Activated CD8-positive, alpha-beta T cell treated with anti-CD3 and anti-CD28 coated beads for 36 hours (primary cell): ENCODE measurements around the gene NEK6. TPM values are rescaled to one million over a fixed set of nuclear protein-coding genes. Genes with fewer than 3 reads are reported as not detected.

Experiments used
- ATAC-seq: fragments of 200-7000 bp; cut with Tn5 transposase; one replicate; pipeline ENCODE4 v1.10.0; 2021; ENCODE audit warnings: mild to moderate bottlenecking, moderate library complexity
- CTCF ChIA-PET: fragments of 350-600 bp; sonication (Branson Sonifier 250); formaldehyde crosslinking; loops from one replicate; lab custom pipeline; 2021; ENCODE audit warnings: antibody characterized with exemption; lab: Charles Lee
- POLR2A ChIA-PET: fragments of 350-600 bp; sonication (Branson Sonifier 250); formaldehyde crosslinking; loops from one replicate; lab custom pipeline; 2021; ENCODE audit warnings: antibody characterized with exemption; lab: Charles Lee
- DNase-seq: peaks from one replicate; pipeline ENCODE4 v3.0.0-alpha.2; 2020
- H3K27ac Mint-ChIP-seq: one replicate; pipeline ENCODE4 v1.8.0; 2021; ENCODE audit warnings: mild to moderate bottlenecking, mixed read lengths
- H3K27me3 Mint-ChIP-seq: one replicate; pipeline ENCODE4 v1.8.0; 2021; ENCODE audit warnings: mixed read lengths
- H3K36me3 Mint-ChIP-seq: one replicate; pipeline ENCODE4 v1.8.0; 2021; ENCODE audit warnings: low read depth, mixed read lengths
- H3K4me1 Mint-ChIP-seq: one replicate; pipeline ENCODE4 v1.8.0; 2021; ENCODE audit warnings: low read depth, mixed read lengths
- H3K4me3 Mint-ChIP-seq: one replicate; pipeline ENCODE4 v1.8.0; 2021; ENCODE audit warnings: mild to moderate bottlenecking, moderate library complexity, mixed read lengths
- H3K9me3 Mint-ChIP-seq: one replicate; pipeline ENCODE4 v1.8.0; 2021; ENCODE audit warnings: mixed read lengths
- CTCF ChIP-seq: fragments of 200-600 bp; IDR thresholded peaks from one replicate; pipeline ENCODE4 v1.8.0; 2022; ENCODE audit warnings: antibody characterized with exemption, mild to moderate bottlenecking
- intact Hi-C: fragments of 100-400 bp; cut with micrococcal nuclease; formaldehyde crosslinking; loops from one replicate; pipeline ENCODE4 v1.10.0; 2022
- total RNA-seq, 2 experiments: library from RNA; stranded (reverse); gene quantifications; one replicate each; pipeline ENCODE4 v1.2.3, GENCODE V29; 2021

The NEK6 gene
- total RNA-seq, 2 experiments from 2014 or later, result 20.2 to 21.8 TPM

DNA sequence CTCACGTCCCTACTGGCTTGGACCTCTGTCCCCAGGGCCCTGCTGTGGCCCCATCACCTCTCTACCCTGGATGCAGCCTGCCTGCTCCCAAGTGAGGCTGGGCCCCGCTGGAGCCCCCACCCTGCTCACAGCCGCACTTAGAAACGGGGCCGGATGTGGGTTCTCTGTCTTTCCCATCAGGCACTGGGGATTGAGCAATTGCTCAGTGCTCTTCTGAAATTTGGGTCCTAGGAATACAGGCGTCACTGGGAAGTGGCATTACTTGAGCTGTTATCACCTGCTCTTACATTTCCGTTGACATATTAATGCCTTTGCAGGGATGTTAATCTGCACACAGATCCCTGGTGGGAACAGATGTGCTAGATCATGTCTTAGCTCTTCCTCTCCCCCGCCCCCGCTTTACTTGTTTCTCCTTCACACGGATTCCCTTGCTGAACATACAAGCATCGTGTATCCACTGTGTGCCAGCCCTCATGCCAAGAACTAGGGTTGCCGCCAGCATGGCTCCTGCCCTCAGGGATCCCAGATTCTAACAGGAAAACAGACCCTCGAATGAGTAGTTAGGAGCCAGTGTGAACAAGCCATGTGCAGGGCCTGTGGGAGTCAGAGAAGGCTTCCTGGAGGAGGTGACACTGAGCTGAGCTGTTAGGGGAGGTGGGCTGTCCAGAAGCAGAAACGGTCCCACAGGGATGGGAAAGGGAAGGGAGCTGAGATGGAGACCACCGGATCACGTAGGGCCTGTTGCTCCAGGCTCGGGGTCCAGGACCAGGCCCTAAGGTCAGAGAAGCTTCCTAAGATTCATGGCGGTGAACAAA is 65.1 kb downstream of the NEK6 start:
- intact Hi-C loops, result no loop called here
- H3K4me3 Mint-ChIP-seq, result no peak overlapping the region
- H3K27ac Mint-ChIP-seq, result no peak overlapping the region
- no peaks in the 10 kb centered on the region for H3K9me3 Mint-ChIP-seq
- ATAC-seq (no peak), DNase-seq (no peak)
- ChIA-PET POLR2A (interaction anchor here (0.9 kb wide), 1 partner anchor 64 kb away, joined by 3 read pairs; no protein-coding TSS in a partner anchor), CTCF (interaction anchor here (1.0 kb wide), 1 partner anchor 11 kb away, joined by 3 read pairs; no protein-coding TSS in a partner anchor)
- no peaks in the 10 kb centered on the region for H3K36me3 Mint-ChIP-seq
- H3K27me3 Mint-ChIP-seq, result no peaks in the 10 kb centered on the region
- no peak for TF ChIP-seq CTCF
- no peaks in the 10 kb centered on the region for H3K4me1 Mint-ChIP-seq

- H3K9me3 Mint-ChIP-seq, result no peaks in the 10 kb centered on the region
- ChIA-PET CTCF (no interaction called here), POLR2A (no interaction called here)
- ATAC-seq (no peak), DNase-seq (no peak)
- no peak for TF ChIP-seq CTCF
- H3K27ac Mint-ChIP-seq, result no peak overlapping the region
- no peak overlapping the region for H3K4me3 Mint-ChIP-seq
- no peaks in the 10 kb centered on the region for H3K27me3 Mint-ChIP-seq
- H3K4me1 Mint-ChIP-seq, result no peaks in the 10 kb centered on the region
- no peaks in the 10 kb centered on the region for H3K36me3 Mint-ChIP-seq
- intact Hi-C loops, result no loop called here
Measured at GRCh38 chr9:124323904-124324303, 66.2 kb downstream of the NEK6 start.

- H3K27ac Mint-ChIP-seq, result no peak overlapping the region
- ATAC-seq, result no peak
- H3K36me3 Mint-ChIP-seq, result no peaks in the 10 kb centered on the region
- H3K4me3 Mint-ChIP-seq, result no peak overlapping the region
- CTCF ChIA-PET, result interaction anchor here (1.6 kb wide), 1 partner anchor 195 kb away, joined by 3 read pairs; no protein-coding TSS in a partner anchor
- no peaks in the 10 kb centered on the region for H3K4me1 Mint-ChIP-seq
- intact Hi-C loops, result no loop called here
- no peak for TF ChIP-seq CTCF
- no peak for DNase-seq
- no peaks in the 10 kb centered on the region for H3K27me3 Mint-ChIP-seq
- POLR2A ChIA-PET, result no interaction called here
- H3K9me3 Mint-ChIP-seq, result no peaks in the 10 kb centered on the region
Measured at GRCh38 chr9:124325816-124326215, 68.1 kb downstream of the NEK6 start.

GRCh38 chr9:124326378-124326777 is 68.6 kb downstream of the NEK6 start:
- CTCF ChIA-PET, result interaction anchor here (1.6 kb wide), 1 partner anchor 196 kb away, joined by 3 read pairs; no protein-coding TSS in a partner anchor
- Mint-ChIP-seq H3K9me3 (no peaks in the 10 kb centered on the region), H3K4me1 (no peaks in the 10 kb centered on the region), H3K27ac (no peak overlapping the region), H3K36me3 (no peaks in the 10 kb centered on the region), H3K4me3 (no peak overlapping the region), H3K27me3 (no peaks in the 10 kb centered on the region)
- ATAC-seq (no peak), DNase-seq (no peak)
- no peak for TF ChIP-seq CTCF
- intact Hi-C loops, result no loop called here
- POLR2A ChIA-PET, result no interaction called here

- ChIA-PET CTCF (no interaction called here), POLR2A (no interaction called here)
- Mint-ChIP-seq H3K27ac (no peak overlapping the region), H3K36me3 (no peaks in the 10 kb centered on the region), H3K4me3 (no peak overlapping the region), H3K9me3 (no peaks in the 10 kb centered on the region), H3K4me1 (no peaks in the 10 kb centered on the region), H3K27me3 (no peaks in the 10 kb centered on the region)
- ATAC-seq (no peak), DNase-seq (no peak)
- intact Hi-C loops, result no loop called here
- TF ChIP-seq CTCF, result no peak
Measured at GRCh38 chr9:124327491-124327890, 69.7 kb downstream of the NEK6 start.
